T-cell (primary cell): ENCODE results near the gene SLC24A3. TPM values are rescaled to one million over a fixed set of nuclear protein-coding genes. Genes with fewer than 3 reads are reported as not detected.

ENCODE experiments used
- ATAC-seq, 4 experiments: fragments of 200-7000 bp in 3 of 4; fragments of 150-1000 bp in 1 of 4; cut with Tn5 transposase; replicated peaks in 1 of 4; 1 replicate in 3 of 4; 2 replicates in 1 of 4; pipeline ENCODE4 v1.10.0; 2021; ENCODE audit warnings: moderate library complexity in 3 of 4, mild to moderate bottlenecking in 2 of 4, moderate number of reproducible peaks in 1 of 4
- CTCF ChIA-PET, 2 donors: fragments of 300-600 bp; sonication (Branson Sonifier 250); formaldehyde crosslinking; loops; one replicate each; lab custom pipeline; 2022; ENCODE audit warnings: antibody characterized with exemption in 2 of 2; lab: Charles Lee
- POLR2A ChIA-PET, 2 donors: fragments of 300-600 bp; sonication (Branson Sonifier 250); formaldehyde crosslinking; loops; one replicate each; lab custom pipeline; 2022; ENCODE audit warnings: antibody characterized with exemption in 2 of 2; lab: Charles Lee
- DNase-seq, 35 experiments: peaks; one replicate each; pipeline versions ENCODE4 v3.0.0 to v3.0.0-alpha.2; 2013 to 2023
- H3K27ac ChIP-seq: one replicate; pipeline ENCODE4 v1.5.1; 2013; ENCODE audit warnings: low read length
- H3K27me3 ChIP-seq, 2 experiments: replicated peaks in 1 of 2; 1 replicate in 1 of 2; 2 replicates in 1 of 2; pipeline versions ENCODE4 v1.6.1 to v1.7.0; 2013; ENCODE audit warnings: low read length in 1 of 2, mixed read lengths in 1 of 2; ENCODE audit not compliant: control insufficient read depth in 2 of 2, insufficient read depth in 2 of 2; ENCODE audit errors: extremely low read depth in 1 of 2
- H3K36me3 ChIP-seq, 2 donors: 1 replicate in 1 of 2; 2 replicates in 1 of 2; pipeline versions ENCODE4 v1.6.1 to v1.7.0; 2013; ENCODE audit warnings: low read length in 1 of 2; ENCODE audit not compliant: control insufficient read depth in 2 of 2, insufficient read depth in 1 of 2; ENCODE audit errors: extremely low read depth in 1 of 2
- H3K4me1 ChIP-seq, 2 experiments: 1 replicate in 1 of 2; 2 replicates in 1 of 2; pipeline versions ENCODE4 v1.6.1 to v1.7.0; 2013; ENCODE audit warnings: low read length in 2 of 2, mixed read lengths in 1 of 2; ENCODE audit not compliant: insufficient read depth in 2 of 2, control insufficient read depth in 1 of 2; ENCODE audit errors: extremely low read depth in 1 of 2
- H3K4me3 ChIP-seq, 2 donors: 1 replicate in 1 of 2; 2 replicates in 1 of 2; pipeline versions ENCODE4 v1.5.1 to v1.7.0; 2013; ENCODE audit warnings: mild to moderate bottlenecking in 2 of 2, low read length in 1 of 2, moderate library complexity in 1 of 2; ENCODE audit not compliant: control insufficient read depth in 1 of 2; ENCODE audit errors: extremely low read depth in 1 of 2
- H3K9me3 ChIP-seq: 2 replicates; pipeline ENCODE4 v1.7.0; 2013
- H3K27ac Mint-ChIP-seq, 2 donors: one replicate each; pipeline ENCODE4 v1.8.0; 2020 to 2021; ENCODE audit warnings: mild to moderate bottlenecking in 2 of 2, mixed read lengths in 2 of 2
- H3K27me3 Mint-ChIP-seq, 2 donors: one replicate each; pipeline ENCODE4 v1.8.0; 2021 to 2022; ENCODE audit warnings: mixed read lengths in 2 of 2
- H3K36me3 Mint-ChIP-seq: one replicate; pipeline ENCODE4 v1.8.0; 2021; ENCODE audit warnings: mixed read lengths
- H3K4me1 Mint-ChIP-seq, 3 donors: one replicate each; pipeline ENCODE4 v1.8.0; 2020 to 2022; ENCODE audit warnings: mixed read lengths in 3 of 3, mild to moderate bottlenecking in 1 of 3
- H3K4me3 Mint-ChIP-seq, 3 donors: one replicate each; pipeline ENCODE4 v1.8.0; 2020 to 2022; ENCODE audit warnings: mild to moderate bottlenecking in 3 of 3, mixed read lengths in 3 of 3, moderate library complexity in 3 of 3
- H3K9me3 Mint-ChIP-seq, 3 donors: one replicate each; pipeline ENCODE4 v1.8.0; 2020 to 2022; ENCODE audit warnings: mixed read lengths in 3 of 3
- WGBS: methylation state at CpG from one replicate; pipeline ENCODE4 v1.1.5; 2013; ENCODE audit warnings: missing lambda C conversion rate; ENCODE audit not compliant: insufficient coverage; 5-methylcytosine and 5-hydroxymethylcytosine counted together
- total RNA-seq, 35 experiments: library from RNA in 6 of 35; stranded (reverse) in 6 of 35; fragments of 120-200 nt in 1 of 35; gene quantifications; one replicate each; pipeline versions ENCODE4 v1.2.1 to v1.2.4 and lab custom pipeline; 2013 to 2026

The SLC24A3 gene
- total RNA-seq, 5 donors from 2014 or later (not counting 1 experiment from before 2014, with no cell fraction given): 0.06 to 0.25 (median 0.12) TPM

DNA sequence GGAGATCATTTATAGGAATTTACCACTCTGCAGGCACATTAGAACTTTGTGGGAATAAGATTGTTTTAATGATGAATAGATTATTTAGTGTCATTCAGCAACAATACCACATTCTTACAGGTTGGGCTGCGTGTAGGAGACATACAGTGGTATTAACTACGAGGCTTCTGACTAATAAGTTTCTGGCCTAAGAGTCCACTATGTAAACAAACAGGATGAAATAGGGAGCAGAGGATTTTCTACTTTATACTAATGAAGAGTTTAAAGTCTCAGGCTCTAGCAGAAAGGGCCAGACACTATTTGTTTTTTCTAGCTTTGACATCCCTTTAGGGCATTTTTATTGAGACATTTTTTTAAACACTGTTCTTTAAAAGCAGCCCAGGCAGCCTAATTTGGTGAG lies 75.6 kb downstream of the SLC24A3 start:
- H3K4me1 ChIP-seq: no peaks in the 10 kb centered on the region
- no peak overlapping the region for H3K4me3 ChIP-seq
- no peaks in the 10 kb centered on the region for H3K36me3 ChIP-seq
- H3K4me1 Mint-ChIP-seq: no peaks in the 10 kb centered on the region
- H3K27ac ChIP-seq: no peak overlapping the region
- no peak for ATAC-seq
- no peak overlapping the region for H3K4me3 Mint-ChIP-seq
- no peak overlapping the region for H3K27ac Mint-ChIP-seq
- POLR2A ChIA-PET: no interaction called here
- H3K9me3 ChIP-seq: no peaks in the 10 kb centered on the region
- DNase-seq: no peak
- no peaks in the 10 kb centered on the region for H3K27me3 ChIP-seq
- CTCF ChIA-PET: no interaction called here
- no peaks in the 10 kb centered on the region for H3K27me3 Mint-ChIP-seq
- no CpG with 5 or more reads among the region's 2 CpGs for WGBS
- H3K9me3 Mint-ChIP-seq: no peaks in the 10 kb centered on the region
- H3K36me3 Mint-ChIP-seq: no peaks in the 10 kb centered on the region

DNA sequence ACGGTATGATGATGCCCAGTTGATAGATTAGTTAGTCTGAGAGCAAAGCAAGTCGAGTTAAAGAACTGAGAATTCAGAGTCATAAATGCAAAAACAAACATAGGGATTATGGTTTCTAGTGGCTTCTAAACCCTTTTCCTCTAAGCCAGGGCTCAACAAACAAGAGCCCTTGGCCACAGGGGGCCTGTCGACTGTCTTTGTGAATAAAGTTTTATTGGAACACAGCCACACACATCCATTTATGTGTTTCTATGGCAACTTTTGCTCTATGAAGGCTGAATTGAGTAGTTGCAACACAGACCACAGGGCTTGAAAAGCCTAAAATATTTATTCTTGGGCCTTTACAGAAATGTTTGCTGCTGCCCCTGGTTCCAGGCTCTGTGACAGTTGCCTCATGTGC lies 76.2 kb downstream of the SLC24A3 start:
- Mint-ChIP-seq H3K27me3 (no peaks in the 10 kb centered on the region), H3K27ac (no peak overlapping the region), H3K36me3 (no peaks in the 10 kb centered on the region), H3K4me3 (no peak overlapping the region), H3K4me1 (no peaks in the 10 kb centered on the region), H3K9me3 (no peaks in the 10 kb centered on the region)
- ChIA-PET CTCF (no interaction called here), POLR2A (no interaction called here)
- Histone ChIP-seq H3K27me3 (no peaks in the 10 kb centered on the region), H3K4me3 (no peak overlapping the region), H3K4me1 (no peaks in the 10 kb centered on the region), H3K27ac (no peak overlapping the region), H3K9me3 (no peaks in the 10 kb centered on the region), H3K36me3 (no peaks in the 10 kb centered on the region)
- WGBS: no CpG with 5 or more reads among the region's 3 CpGs
- DNase-seq (no peak), ATAC-seq (no peak)

DNA sequence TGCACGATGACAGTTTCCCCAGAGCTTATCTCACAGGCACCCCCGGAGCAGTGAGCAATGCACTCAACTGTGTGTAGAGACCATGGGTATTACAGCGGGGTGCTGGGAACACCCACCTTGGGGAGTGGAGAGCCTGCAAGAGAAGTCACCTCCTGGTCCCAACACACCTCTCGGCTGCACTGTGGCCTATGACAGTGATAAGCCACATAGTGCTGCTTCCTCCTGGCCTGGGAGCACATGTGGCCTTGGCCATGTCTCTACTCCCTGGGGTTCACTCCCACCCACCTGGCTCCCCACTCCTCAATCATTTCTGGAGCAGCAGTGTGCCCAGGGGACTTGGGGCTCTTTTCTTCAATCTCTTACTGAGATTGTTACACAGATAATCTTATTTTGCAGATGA lies 77.0 kb downstream of the SLC24A3 start:
- POLR2A ChIA-PET: no interaction called here
- H3K27me3 Mint-ChIP-seq: no peaks in the 10 kb centered on the region

GRCh38 chr20:19291024-19291817 lies 78.8 kb downstream of the SLC24A3 start:
- ChIA-PET POLR2A (no interaction called here), CTCF (no interaction called here)
- Mint-ChIP-seq H3K4me1 (no peaks in the 10 kb centered on the region), H3K4me3 (no peak overlapping the region), H3K36me3 (no peaks in the 10 kb centered on the region), H3K27me3 (no peaks in the 10 kb centered on the region), H3K27ac (no peak overlapping the region), H3K9me3 (peaks cover 0 to 3% (median 0%) of the 10 kb centered on the region in 3 donors)
- H3K4me1 ChIP-seq: no peaks in the 10 kb centered on the region
- no peaks in the 10 kb centered on the region for H3K36me3 ChIP-seq
- no peak overlapping the region for H3K27ac ChIP-seq
- H3K4me3 ChIP-seq: no peak overlapping the region
- H3K27me3 ChIP-seq: no peaks in the 10 kb centered on the region
- 72% methylated on average over 4 of the region's 11 CpGs for WGBS
- DNase-seq (no peak), ATAC-seq (no peak)
- H3K9me3 ChIP-seq: no peaks in the 10 kb centered on the region

More for the DNA sequence above, 77.0 kb downstream of the SLC24A3 start:
- CTCF ChIA-PET: no interaction called here
- Histone ChIP-seq H3K27me3 (no peaks in the 10 kb centered on the region), H3K4me1 (no peaks in the 10 kb centered on the region), H3K36me3 (no peaks in the 10 kb centered on the region), H3K9me3 (no peaks in the 10 kb centered on the region), H3K27ac (no peak overlapping the region), H3K4me3 (no peak overlapping the region)
- Mint-ChIP-seq H3K4me3 (no peak overlapping the region), H3K4me1 (no peaks in the 10 kb centered on the region), H3K36me3 (no peaks in the 10 kb centered on the region), H3K9me3 (peaks cover 0 to 2% (median 0%) of the 10 kb centered on the region in 3 donors), H3K27ac (no peak overlapping the region)
- no peak for DNase-seq
- 94% methylated on average over 2 of the region's 4 CpGs for whole genome bisulfite sequencing
- no peak for ATAC-seq

- Histone ChIP-seq H3K27ac (no peak overlapping the region), H3K9me3 (no peaks in the 10 kb centered on the region), H3K4me1 (no peaks in the 10 kb centered on the region), H3K27me3 (no peaks in the 10 kb centered on the region), H3K36me3 (no peaks in the 10 kb centered on the region), H3K4me3 (no peak overlapping the region)
- 92% methylated on average over 2 of the region's 2 CpGs for WGBS
- Mint-ChIP-seq H3K4me1 (no peaks in the 10 kb centered on the region), H3K9me3 (peaks cover 0 to 3% (median 0%) of the 10 kb centered on the region in 3 donors), H3K27me3 (no peaks in the 10 kb centered on the region), H3K27ac (no peak overlapping the region), H3K36me3 (no peaks in the 10 kb centered on the region), H3K4me3 (no peak overlapping the region)
- no peak for DNase-seq
- POLR2A ChIA-PET: no interaction called here
- CTCF ChIA-PET: no interaction called here
- no peak for ATAC-seq
Observed at GRCh38 chr20:19291818-19292132, 79.3 kb downstream of the SLC24A3 start.

DNA sequence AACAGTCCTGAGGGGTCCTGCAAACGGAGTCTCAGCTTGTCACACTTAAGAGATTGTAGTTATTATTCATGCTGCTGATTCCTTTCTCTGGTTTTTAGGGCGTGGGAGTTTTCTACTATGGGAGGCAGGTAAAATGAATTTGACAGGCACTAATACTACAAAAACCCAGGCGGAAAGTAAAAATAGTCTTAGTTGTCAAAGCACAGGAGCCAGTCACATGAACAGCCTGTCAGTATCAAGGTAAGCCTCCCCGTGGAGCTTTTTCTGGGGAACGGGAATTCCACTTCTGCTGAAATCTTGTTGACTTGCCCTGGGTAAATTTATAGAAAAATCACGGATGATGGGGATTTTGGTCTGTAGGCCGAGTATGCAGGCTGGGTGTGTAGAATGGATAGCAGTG lies 79.8 kb downstream of the SLC24A3 start:
- Histone ChIP-seq H3K4me1 (no peaks in the 10 kb centered on the region), H3K27me3 (no peaks in the 10 kb centered on the region), H3K36me3 (no peaks in the 10 kb centered on the region), H3K9me3 (no peaks in the 10 kb centered on the region), H3K4me3 (no peak overlapping the region), H3K27ac (no peak overlapping the region)
- Mint-ChIP-seq H3K27me3 (no peaks in the 10 kb centered on the region), H3K36me3 (no peaks in the 10 kb centered on the region), H3K4me3 (no peak overlapping the region), H3K27ac (no peak overlapping the region), H3K4me1 (no peaks in the 10 kb centered on the region), H3K9me3 (peaks cover 0 to 3% (median 0%) of the 10 kb centered on the region in 3 donors)
- POLR2A ChIA-PET: no interaction called here
- 83% methylated on average over 4 of the region's 7 CpGs for WGBS
- ATAC-seq (no peak), DNase-seq (no peak)
- CTCF ChIA-PET: no interaction called here
